Activated CD8-positive, alpha-beta memory T cell treated with anti-CD3 and anti-CD28 coated beads for 48 hours (primary cell): ENCODE results near the gene EGFR.
"Not testable (repeated sequence)": the region's sequence is repeated elsewhere in the genome, so short reads cannot be mapped to it uniquely, and the experiment has no call there.

Experiments used
- DNase-seq, 3 experiments: peaks; one replicate each; pipeline ENCODE4 v3.0.0-alpha.2; 2020; ENCODE audit warnings: low read depth in 2 of 3, low spot score in 2 of 3

EGFR gene

GRCh38 chr7:55034776-55035175 lies 16.0 kb downstream of the EGFR start:
- DNase-seq, result no peak

GRCh38 chr7:55035410-55035809 lies 16.6 kb downstream of the EGFR start:
- not testable (repeated sequence) for DNase-seq

GRCh38 chr7:55036950-55037736 lies 18.3 kb downstream of the EGFR start:
- DNase-seq, result no peak

- DNase-seq, result no peak
These were observed 25.0 kb downstream of the EGFR start for GRCh38 chr7:55043691-55044370.

- no peak for DNase-seq
These were observed 25.5 kb downstream of the EGFR start for GRCh38 chr7:55044371-55044717.

- DNase-seq, result no peak
These were observed 26.0 kb downstream of the EGFR start for GRCh38 chr7:55044791-55045190.

- no peak for DNase-seq
These were observed 27.9 kb downstream of the EGFR start for GRCh38 chr7:55046582-55047342.

GRCh38 chr7:55048221-55048859 lies 29.5 kb downstream of the EGFR start:
- DNase-seq, result no peak

- DNase-seq, result no peak
These were observed 31.5 kb downstream of the EGFR start for GRCh38 chr7:55050281-55050680.

GRCh38 chr7:55052081-55052480 lies 33.3 kb downstream of the EGFR start:
- DNase-seq, result no peak

GRCh38 chr7:55052741-55053427 lies 34.1 kb downstream of the EGFR start:
- no peak for DNase-seq

- no peak for DNase-seq
These were observed 35.1 kb downstream of the EGFR start for GRCh38 chr7:55053651-55054571.

- no peak for DNase-seq
These were observed 35.9 kb downstream of the EGFR start for GRCh38 chr7:55054758-55055157.

- DNase-seq, result no peak
These were observed 36.7 kb downstream of the EGFR start for GRCh38 chr7:55055479-55055878.

- DNase-seq, result no peak
These were observed 37.3 kb downstream of the EGFR start for GRCh38 chr7:55056068-55056467.

GRCh38 chr7:55056577-55057480 lies 38.0 kb downstream of the EGFR start:
- no peak for DNase-seq

- DNase-seq, result no peak
These were observed 39.5 kb downstream of the EGFR start for GRCh38 chr7:55058314-55058713.

- no peak for DNase-seq
These were observed 40.2 kb downstream of the EGFR start for GRCh38 chr7:55059021-55059420.

- DNase-seq, result no peak
These were observed 41.3 kb downstream of the EGFR start for GRCh38 chr7:55060085-55060484.
